Measurements from ENCODE around the gene ZC3HAV1.

Gene ZC3HAV1

DNA sequence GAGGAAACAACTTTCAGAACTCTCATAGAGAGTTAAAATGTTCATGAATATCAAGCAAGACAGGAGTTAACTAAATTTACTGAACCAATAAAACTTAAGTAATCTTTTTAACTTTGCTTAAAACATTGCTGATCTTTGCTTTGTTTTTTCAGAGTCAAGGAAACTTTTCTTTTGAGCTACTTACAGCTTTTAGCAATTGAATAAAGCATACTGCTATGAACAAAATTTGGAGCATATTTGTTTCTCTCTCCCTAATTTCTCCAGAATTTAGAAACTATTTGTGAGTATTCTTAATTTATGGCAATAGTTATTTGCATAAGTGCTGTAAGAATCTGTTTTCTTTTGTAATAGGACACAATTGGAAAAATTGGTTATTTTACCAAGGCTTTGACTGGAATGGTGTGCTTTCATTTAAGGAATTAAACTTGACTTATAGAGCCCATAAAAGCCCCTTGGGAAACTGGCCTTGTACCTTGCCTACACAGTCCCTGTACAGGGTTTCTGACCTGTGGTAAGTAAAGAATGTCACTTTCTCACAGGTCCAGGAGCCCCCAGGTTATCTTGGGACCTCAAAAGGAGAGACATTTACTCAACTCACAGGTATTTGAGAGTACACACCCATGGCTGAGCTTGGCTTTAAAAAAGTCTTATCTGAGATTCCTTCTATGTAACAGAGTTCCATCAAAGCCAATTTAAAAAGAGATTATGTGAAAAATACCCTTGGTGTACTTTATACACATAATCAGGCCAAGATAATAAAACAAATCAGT is 105.0 kb downstream of the ZC3HAV1 start:
- TF ChIP-seq, protein P1, sequence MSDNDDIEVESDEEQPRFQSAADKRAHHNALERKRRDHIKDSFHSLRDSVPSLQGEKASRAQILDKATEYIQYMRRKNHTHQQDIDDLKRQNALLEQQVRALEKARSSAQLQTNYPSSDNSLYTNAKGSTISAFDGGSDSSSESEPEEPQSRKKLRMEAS (IDR thresholded peaks at IDR 0.05; ENCODE audit: low read depth, low read length), result no peak
- TF ChIP-seq, protein P2, sequence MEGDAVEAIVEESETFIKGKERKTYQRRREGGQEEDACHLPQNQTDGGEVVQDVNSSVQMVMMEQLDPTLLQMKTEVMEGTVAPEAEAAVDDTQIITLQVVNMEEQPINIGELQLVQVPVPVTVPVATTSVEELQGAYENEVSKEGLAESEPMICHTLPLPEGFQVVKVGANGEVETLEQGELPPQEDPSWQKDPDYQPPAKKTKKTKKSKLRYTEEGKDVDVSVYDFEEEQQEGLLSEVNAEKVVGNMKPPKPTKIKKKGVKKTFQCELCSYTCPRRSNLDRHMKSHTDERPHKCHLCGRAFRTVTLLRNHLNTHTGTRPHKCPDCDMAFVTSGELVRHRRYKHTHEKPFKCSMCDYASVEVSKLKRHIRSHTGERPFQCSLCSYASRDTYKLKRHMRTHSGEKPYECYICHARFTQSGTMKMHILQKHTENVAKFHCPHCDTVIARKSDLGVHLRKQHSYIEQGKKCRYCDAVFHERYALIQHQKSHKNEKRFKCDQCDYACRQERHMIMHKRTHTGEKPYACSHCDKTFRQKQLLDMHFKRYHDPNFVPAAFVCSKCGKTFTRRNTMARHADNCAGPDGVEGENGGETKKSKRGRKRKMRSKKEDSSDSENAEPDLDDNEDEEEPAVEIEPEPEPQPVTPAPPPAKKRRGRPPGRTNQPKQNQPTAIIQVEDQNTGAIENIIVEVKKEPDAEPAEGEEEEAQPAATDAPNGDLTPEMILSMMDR (IDR thresholded peaks at IDR 0.05; ENCODE audit: low read depth, low read length), result no peak
- no peak for TF ChIP-seq MYC (IDR thresholded peaks at IDR 0.05; ENCODE audit: low read depth, low read length)
- TF ChIP-seq POLR2A (IDR thresholded peaks at IDR 0.05; ENCODE audit: extremely low read depth, insufficient read length), result no peak
- DNase-seq (ENCODE audit: low read depth), result no peak
- no peak overlapping the region for H3K4me3 ChIP-seq (ENCODE audit: low read depth, low read length)

DNA sequence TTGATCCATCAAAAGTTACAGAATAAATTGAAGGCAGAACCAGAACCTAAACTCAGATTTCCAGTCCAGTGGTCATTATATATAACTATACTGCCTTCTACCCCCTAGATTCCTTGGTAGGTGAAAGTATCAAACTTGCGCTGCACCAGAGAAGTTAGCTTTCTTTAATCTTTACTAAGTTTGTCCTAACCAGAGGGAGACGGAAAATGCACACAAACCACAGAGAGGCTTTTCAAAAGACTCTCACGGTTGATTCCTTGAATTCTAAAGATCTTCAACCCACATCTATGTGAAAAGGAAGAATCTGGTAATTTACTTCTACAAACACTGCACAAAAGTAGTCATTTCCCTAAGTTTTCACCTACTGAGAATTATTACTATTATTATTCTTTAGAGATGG is 110.1 kb downstream of the ZC3HAV1 start:
- no peak for DNase-seq (ENCODE audit: low read depth)
- TF ChIP-seq, protein P2 (IDR thresholded peaks at IDR 0.05; ENCODE audit: low read depth, low read length), result no peak
- TF ChIP-seq MYC (IDR thresholded peaks at IDR 0.05; ENCODE audit: low read depth, low read length) (no peak), POLR2A (IDR thresholded peaks at IDR 0.05; ENCODE audit: extremely low read depth, insufficient read length) (no peak)
- TF ChIP-seq, protein P1 (IDR thresholded peaks at IDR 0.05; ENCODE audit: low read depth, low read length), result no peak
- H3K4me3 ChIP-seq (ENCODE audit: low read depth, low read length), result no peak overlapping the region

All from NB4 (cell line).